Measurements from ENCODE around the gene SMIM22. TPM values are rescaled to one million over a fixed set of nuclear protein-coding genes. Genes with fewer than 3 reads are reported as not detected.

SMIM22 gene
- polyA plus RNA-seq, 2 of the 4 experiments (the other 2 are of a cell fraction), result not detected

- 94% methylated on average over 32 of the region's 44 CpGs for WGBS (ENCODE audit: missing lambda C conversion rate)
- H3K4me3 ChIP-seq, result no peak overlapping the region
- DNase-seq (ENCODE audit: low read depth in 1 of 2, low spot score in 1 of 2), result no peak
- no peak for ATAC-seq
- ChIA-PET POLR2A (no interaction called here), CTCF (interaction anchor here (1.1 to 1.8 kb wide), 3 partner anchors 8 to 204 kb away, joined by 4 to 5 read pairs (median 4); no protein-coding TSS in a partner anchor)
- no peak for FAIRE-seq
- TF ChIP-seq, protein P1, sequence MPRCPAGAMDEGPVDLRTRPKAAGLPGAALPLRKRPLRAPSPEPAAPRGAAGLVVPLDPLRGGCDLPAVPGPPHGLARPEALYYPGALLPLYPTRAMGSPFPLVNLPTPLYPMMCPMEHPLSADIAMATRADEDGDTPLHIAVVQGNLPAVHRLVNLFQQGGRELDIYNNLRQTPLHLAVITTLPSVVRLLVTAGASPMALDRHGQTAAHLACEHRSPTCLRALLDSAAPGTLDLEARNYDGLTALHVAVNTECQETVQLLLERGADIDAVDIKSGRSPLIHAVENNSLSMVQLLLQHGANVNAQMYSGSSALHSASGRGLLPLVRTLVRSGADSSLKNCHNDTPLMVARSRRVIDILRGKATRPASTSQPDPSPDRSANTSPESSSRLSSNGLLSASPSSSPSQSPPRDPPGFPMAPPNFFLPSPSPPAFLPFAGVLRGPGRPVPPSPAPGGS (IDR thresholded peaks at IDR 0.05), result no peak
- TF ChIP-seq ZSCAN20 (CRISPR knock-in tag; IDR thresholded peaks at IDR 0.05) (no peak), NR3C1 (IDR thresholded peaks at IDR 0.05) (no peak), MYC (IDR thresholded peaks at IDR 0.05; ENCODE audit: borderline replicate concordance, low read length) (no peak), NFE2L2 (conservative IDR thresholded peaks at IDR 0.05; ENCODE audit: low read length) (no peak), MAX (IDR thresholded peaks at IDR 0.05) (no peak), EHF (CRISPR knock-in tag; IDR thresholded peaks at IDR 0.05) (no peak), KDM5A (IDR thresholded peaks at IDR 0.05) (no peak), ATOH8 (CRISPR knock-in tag; IDR thresholded peaks at IDR 0.05; ENCODE audit: low read depth) (no peak), SMC3 (IDR thresholded peaks at IDR 0.05) (no peak), CHD4 (IDR thresholded peaks at IDR 0.05; ENCODE audit: borderline replicate concordance) (no peak), NPAS2 (CRISPR knock-in tag; IDR thresholded peaks at IDR 0.05; ENCODE audit: borderline replicate concordance) (no peak), MAFK (IDR thresholded peaks at IDR 0.05; ENCODE audit: partially characterized antibody) (no peak), RNF2 (IDR thresholded peaks at IDR 0.05; ENCODE audit: borderline replicate concordance, low read depth) (no peak), HOXA7 (CRISPR knock-in tag; IDR thresholded peaks at IDR 0.05) (no peak), EHMT2 (IDR thresholded peaks at IDR 0.05; ENCODE audit: low read depth) (no peak)
- TF ChIP-seq, protein P2, sequence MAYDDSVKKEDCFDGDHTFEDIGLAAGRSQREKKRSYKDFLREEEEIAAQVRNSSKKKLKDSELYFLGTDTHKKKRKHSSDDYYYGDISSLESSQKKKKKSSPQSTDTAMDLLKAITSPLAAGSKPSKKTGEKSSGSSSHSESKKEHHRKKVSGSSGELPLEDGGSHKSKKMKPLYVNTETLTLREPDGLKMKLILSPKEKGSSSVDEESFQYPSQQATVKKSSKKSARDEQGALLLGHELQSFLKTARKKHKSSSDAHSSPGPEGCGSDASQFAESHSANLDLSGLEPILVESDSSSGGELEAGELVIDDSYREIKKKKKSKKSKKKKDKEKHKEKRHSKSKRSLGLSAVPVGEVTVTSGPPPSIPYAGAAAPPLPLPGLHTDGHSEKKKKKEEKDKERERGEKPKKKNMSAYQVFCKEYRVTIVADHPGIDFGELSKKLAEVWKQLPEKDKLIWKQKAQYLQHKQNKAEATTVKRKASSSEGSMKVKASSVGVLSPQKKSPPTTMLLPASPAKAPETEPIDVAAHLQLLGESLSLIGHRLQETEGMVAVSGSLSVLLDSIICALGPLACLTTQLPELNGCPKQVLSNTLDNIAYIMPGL (CRISPR knock-in tag; IDR thresholded peaks at IDR 0.05; ENCODE audit: borderline replicate concordance), result no peak
- TF ChIP-seq, protein P3, sequence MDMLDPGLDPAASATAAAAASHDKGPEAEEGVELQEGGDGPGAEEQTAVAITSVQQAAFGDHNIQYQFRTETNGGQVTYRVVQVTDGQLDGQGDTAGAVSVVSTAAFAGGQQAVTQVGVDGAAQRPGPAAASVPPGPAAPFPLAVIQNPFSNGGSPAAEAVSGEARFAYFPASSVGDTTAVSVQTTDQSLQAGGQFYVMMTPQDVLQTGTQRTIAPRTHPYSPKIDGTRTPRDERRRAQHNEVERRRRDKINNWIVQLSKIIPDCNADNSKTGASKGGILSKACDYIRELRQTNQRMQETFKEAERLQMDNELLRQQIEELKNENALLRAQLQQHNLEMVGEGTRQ (IDR thresholded peaks at IDR 0.05), result no peak
- no peak overlapping the region for H3K27ac ChIP-seq
- no peaks in the 10 kb centered on the region for H3K4me1 ChIP-seq
- peaks cover 2% of the 10 kb centered on the region; the same call in 1 of the 3 replicates for H3K9me3 ChIP-seq
- no peak overlapping the region for H3K4me2 ChIP-seq
Measured at GRCh38 chr16:4752351-4753100, 42.6 kb upstream of the SMIM22 start.

- no peak for ATAC-seq
- POLR2A ChIA-PET, result no interaction called here
- WGBS (ENCODE audit: missing lambda C conversion rate), result 90% methylated on average over 11 of the region's 11 CpGs
- TF ChIP-seq SREBF2 (IDR thresholded peaks at IDR 0.05) (no peak), ZSCAN20 (CRISPR knock-in tag; IDR thresholded peaks at IDR 0.05) (no peak), REST (IDR thresholded peaks at IDR 0.05) (no peak), ESRRA (IDR thresholded peaks at IDR 0.05; ENCODE audit: borderline replicate concordance, low read length) (no peak), RARB (CRISPR knock-in tag; IDR thresholded peaks at IDR 0.05) (no peak), CBX2 (IDR thresholded peaks at IDR 0.05; ENCODE audit: borderline replicate concordance, low read depth) (no peak), RFX5 (IDR thresholded peaks at IDR 0.05) (no peak), HEYL (CRISPR knock-in tag; IDR thresholded peaks at IDR 0.05) (no peak), ZFP36 (IDR thresholded peaks at IDR 0.05; ENCODE audit: borderline replicate concordance, partially characterized antibody) (no peak), TFCP2L1 (CRISPR knock-in tag; IDR thresholded peaks at IDR 0.05) (no peak)
- TF ChIP-seq, protein P1 (IDR thresholded peaks at IDR 0.05), result no peak
Measured at GRCh38 chr16:4753227-4753626, 41.9 kb upstream of the SMIM22 start.

More at GRCh38 chr16:4753227-4753626, 41.9 kb upstream of the SMIM22 start:
- Histone ChIP-seq H3K4me2 (no peak overlapping the region), H3K9me3 (peaks cover 2% of the 10 kb centered on the region; the same call in 1 of the 3 replicates), H3K4me3 (no peak overlapping the region), H3K27ac (no peak overlapping the region), H3K4me1 (no peaks in the 10 kb centered on the region)
- DNase-seq (ENCODE audit: low read depth in 1 of 2, low spot score in 1 of 2) (no peak), FAIRE-seq (no peak)
- CTCF ChIA-PET, result no interaction called here
